GM18505 (cell line): ENCODE results near the gene SMYD1.
A peak's percentile ranks its signal among the peaks of the same experiment; 100 is the strongest.
"Not testable (repeated sequence)": the region's sequence is repeated elsewhere in the genome, so short reads cannot be mapped to it uniquely, and the experiment has no call there.

Source experiments
- ATAC-seq: cut with Tn5 transposase; IDR thresholded peaks from one replicate; pipeline ENCODE4 v1.9.1; 2021; ENCODE audit not compliant: unreplicated experiment
- POLR2A ChIP-seq: IDR thresholded peaks from 4 replicates; pipeline ENCODE4 v1.6.1; 2011; ENCODE audit warnings: borderline replicate concordance; ENCODE audit not compliant: insufficient read depth, insufficient read length; ENCODE audit errors: extremely low read depth

Gene SMYD1

GRCh38 chr2:88067598-88067997 is at the start of gene SMYD1:
TSS of gene SMYD1 (plus strand) at chr2:88067825. CDS start at chr2:88067865, 40 bp downstream.
- TF ChIP-seq POLR2A: no peak
- no peak for ATAC-seq

- ATAC-seq: not testable (repeated sequence)
These were observed 49.4 kb upstream of the SMYD1 start for GRCh38 chr2:88018077-88018805.

- no peak for ATAC-seq
- TF ChIP-seq POLR2A: no peak
These were observed 48.7 kb upstream of the SMYD1 start for GRCh38 chr2:88018909-88019308.

- TF ChIP-seq POLR2A: no peak
- no peak for ATAC-seq
These were observed 47.6 kb upstream of the SMYD1 start for GRCh38 chr2:88019985-88020384.

- no peak for ATAC-seq
- TF ChIP-seq POLR2A: no peak
These were observed 45.0 kb upstream of the SMYD1 start for GRCh38 chr2:88022669-88022921.

- ATAC-seq: no peak
- TF ChIP-seq POLR2A: no peak
These were observed 43.1 kb upstream of the SMYD1 start for GRCh38 chr2:88024509-88024908.

GRCh38 chr2:88027697-88028389 is 39.8 kb upstream of the SMYD1 start:
- peak; percentile 66 for ATAC-seq
- no peak for TF ChIP-seq POLR2A

- ATAC-seq: no peak
These were observed 38.7 kb upstream of the SMYD1 start for GRCh38 chr2:88028931-88029330.

GRCh38 chr2:88032070-88032702 is 35.4 kb upstream of the SMYD1 start:
- TF ChIP-seq POLR2A: no peak
- no peak for ATAC-seq

More at GRCh38 chr2:88028931-88029330, 38.7 kb upstream of the SMYD1 start:
- no peak for TF ChIP-seq POLR2A

GRCh38 chr2:88036182-88036581 is 31.4 kb upstream of the SMYD1 start:
- TF ChIP-seq POLR2A: no peak
- no peak for ATAC-seq

GRCh38 chr2:88036606-88037005 is 31.0 kb upstream of the SMYD1 start:
- no peak for ATAC-seq
- no peak for TF ChIP-seq POLR2A

- TF ChIP-seq POLR2A: no peak
- no peak for ATAC-seq
These were observed 29.1 kb upstream of the SMYD1 start for GRCh38 chr2:88038263-88039105.

- no peak for ATAC-seq
- no peak for TF ChIP-seq POLR2A
These were observed 25.1 kb upstream of the SMYD1 start for GRCh38 chr2:88042476-88042875.

- not testable (repeated sequence) for ATAC-seq
These were observed 22.1 kb upstream of the SMYD1 start for GRCh38 chr2:88045561-88045960.
